NT2/D1 (cell line): ENCODE results near the gene SLC38A7.

Experiments used
- SUZ12 ChIP-seq: IDR thresholded peaks from 2 replicates; pipeline ENCODE4 v1.6.1; 2011; ENCODE audit not compliant: insufficient read length, insufficient read depth; ENCODE audit errors: extremely low read depth
- YY1 ChIP-seq: IDR thresholded peaks from 2 replicates; pipeline ENCODE4 v1.6.1; 2011; ENCODE audit not compliant: insufficient read length, insufficient read depth
- ZNF274 ChIP-seq: IDR thresholded peaks from 2 replicates; pipeline ENCODE4 v1.6.1; 2011; ENCODE audit warnings: mild to moderate bottlenecking, low read depth, low read length

DNA sequence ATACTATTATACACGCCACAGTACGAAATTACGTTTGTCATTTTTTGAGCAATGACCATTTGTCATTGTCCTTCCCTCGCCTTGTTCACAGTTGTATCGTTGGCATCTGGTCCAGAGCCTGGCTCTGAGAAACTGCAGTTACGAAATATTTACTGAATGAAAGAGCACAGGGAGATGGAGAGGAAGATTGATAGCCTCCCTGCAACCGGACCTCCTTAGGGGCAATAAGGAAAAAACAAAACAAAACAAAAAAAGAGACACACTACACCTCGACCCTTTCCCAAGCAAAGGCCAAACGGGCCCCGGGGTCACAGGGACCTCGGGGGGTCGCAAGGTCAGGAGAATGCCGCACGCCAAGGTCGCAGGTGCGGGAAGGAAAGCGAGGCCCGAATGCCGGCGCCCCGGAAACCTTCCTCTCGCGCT, 48.7 kb upstream of the SLC38A7 start:
- TF ChIP-seq YY1: no peak
- TF ChIP-seq SUZ12: no peak
- no peak for TF ChIP-seq ZNF274
